ENCODE data around the gene DHCR7.

Gene DHCR7

GRCh38 chr11:71448257-71449171 is at the start of gene DHCR7:
TSS of gene DHCR7 (minus strand) at chr11:71448393. CDS start at chr11:71444952, 3,441 bp downstream.
- peak; percentile 95 for DNase-seq

GRCh38 chr11:71496421-71496820 is 48.2 kb upstream of the DHCR7 start:
- no peak for DNase-seq

- no peak for DNase-seq
Measured at GRCh38 chr11:71495286-71496230, 47.4 kb upstream of the DHCR7 start.

- DNase-seq, result no peak
Measured at GRCh38 chr11:71491940-71492339, 43.7 kb upstream of the DHCR7 start.

- no peak for DNase-seq
Measured at GRCh38 chr11:71491531-71491930, 43.3 kb upstream of the DHCR7 start.

- no peak for DNase-seq
Measured at GRCh38 chr11:71490731-71491390, 42.7 kb upstream of the DHCR7 start.

GRCh38 chr11:71490044-71490730 is 42.0 kb upstream of the DHCR7 start:
- no peak for DNase-seq

- peak; percentile 57 for DNase-seq
Measured at GRCh38 chr11:71489311-71490043, 41.3 kb upstream of the DHCR7 start.

- DNase-seq, result no peak
Measured at GRCh38 chr11:71488681-71489270, 40.6 kb upstream of the DHCR7 start.

GRCh38 chr11:71486320-71486719 is 38.1 kb upstream of the DHCR7 start:
- DNase-seq, result no peak

- no peak for DNase-seq
Measured at GRCh38 chr11:71485466-71485865, 37.3 kb upstream of the DHCR7 start.

GRCh38 chr11:71485063-71485399 is 36.8 kb upstream of the DHCR7 start:
- no peak for DNase-seq

- DNase-seq, result no peak
Measured at GRCh38 chr11:71484248-71485062, 36.3 kb upstream of the DHCR7 start.

- no peak for DNase-seq
Measured at GRCh38 chr11:71483692-71484091, 35.5 kb upstream of the DHCR7 start.

- no peak for DNase-seq
Measured at GRCh38 chr11:71482746-71483364, 34.7 kb upstream of the DHCR7 start.

- no peak for DNase-seq
Measured at GRCh38 chr11:71482216-71482615, 34.0 kb upstream of the DHCR7 start.

GRCh38 chr11:71481101-71481960 is 33.1 kb upstream of the DHCR7 start:
- DNase-seq, result no peak

GRCh38 chr11:71478528-71478840 is 30.3 kb upstream of the DHCR7 start:
- DNase-seq, result no peak
